GM12878 (cell line): ENCODE measurements around the gene TMEM236. TPM values are rescaled to one million over a fixed set of nuclear protein-coding genes. Genes with fewer than 3 reads are reported as not detected.

ENCODE experiments used
- ATAC-seq: fragments of 200-7000 bp; cut with Tn5 transposase; 3 replicates; pipeline ENCODE4 v1.9.1; 2020; ENCODE audit warnings: mild to moderate bottlenecking, moderate library complexity
- BruUV-seq: library from RNA; stranded (reverse); fragments of 400-500 nt; replicated peaks from 2 replicates; lab custom pipeline; 2021; lab: Mats Ljungman, UMichigan
- CTCF ChIA-PET: fragments of 300-600 bp; sonication (Branson Sonifier 250); formaldehyde crosslinking; extraction: SDS; loops from one replicate; lab custom pipeline; 2021; ENCODE audit warnings: inconsistent platforms; lab: Yijun Ruan, JAX
- POLR2A ChIA-PET: fragments of 350-600 bp; formaldehyde crosslinking; extraction: SDS; loops from one replicate; lab custom pipeline; 2021; ENCODE audit warnings: inconsistent platforms; lab: Charles Lee
- RAD21 ChIA-PET: fragments of 300-600 bp; sonication (Branson Sonifier 250); formaldehyde crosslinking; loops from one replicate; lab custom pipeline; 2023; ENCODE audit warnings: antibody characterized with exemption; ENCODE audit not compliant: unreplicated experiment; lab: Charles Lee
- SMC1A ChIA-PET: fragments of 300-600 bp; sonication (Branson Sonifier 250); formaldehyde crosslinking; loops from one replicate; lab custom pipeline; 2023; ENCODE audit not compliant: unreplicated experiment, uncharacterized antibody; lab: Charles Lee
- DNase-seq: peaks from one replicate; pipeline ENCODE4 v3.0.0-alpha.2; 2011; ENCODE audit warnings: low read depth, low spot score
- FAIRE-seq: peaks from 3 replicates; lab custom pipeline; 2011; peaks lifted over from hg19 to GRCh38; lab: Jason Lieb, UNC
- H2AFZ ChIP-seq: 2 replicates; pipeline ENCODE4 v1.6.0; 2011; ENCODE audit warnings: low read depth, low read length, control low read depth; ENCODE audit not compliant: control insufficient read depth
- H3K27ac ChIP-seq: 2 replicates; pipeline ENCODE4 v1.5.1; 2011; ENCODE audit warnings: control low read depth; ENCODE audit not compliant: control insufficient read depth, insufficient read depth
- H3K27me3 ChIP-seq, 2 experiments: replicated peaks in 1 of 2; 2 replicates each; pipeline versions ENCODE4 v1.6.0 to v1.6.1; 2011; ENCODE audit warnings: low read length in 1 of 2; ENCODE audit not compliant: control insufficient read depth in 2 of 2, insufficient read depth in 2 of 2
- H3K36me3 ChIP-seq, 2 experiments: 2 replicates each; pipeline ENCODE4 v1.5.1; 2011; ENCODE audit warnings: low read length in 1 of 2; ENCODE audit not compliant: control insufficient read depth in 2 of 2, insufficient read depth in 2 of 2
- H3K4me1 ChIP-seq: 2 replicates; pipeline ENCODE4 v1.6.1; 2011; ENCODE audit warnings: mild to moderate bottlenecking, low read length, moderate library complexity, mixed read lengths; ENCODE audit not compliant: control insufficient read depth, insufficient read depth
- H3K4me2 ChIP-seq: 2 replicates; pipeline ENCODE4 v1.6.0; 2011; ENCODE audit warnings: control low read depth; ENCODE audit not compliant: control insufficient read depth, insufficient read depth
- H3K4me3 ChIP-seq: fragments of 200-600 bp; sonication (generic); 2 replicates; pipeline ENCODE4 v1.5.1; 2016
- H3K79me2 ChIP-seq: 2 replicates; pipeline ENCODE4 v1.6.0; 2011; ENCODE audit warnings: low read length; ENCODE audit not compliant: control insufficient read depth, insufficient read depth
- H3K9ac ChIP-seq: 2 replicates; pipeline ENCODE4 v1.8.0; 2011; ENCODE audit warnings: low read length, control low read depth, mixed read lengths; ENCODE audit not compliant: control insufficient read depth, insufficient read depth
- H3K9me3 ChIP-seq: replicated peaks from 3 replicates; pipeline ENCODE4 v1.5.1; 2011; ENCODE audit warnings: mild to moderate bottlenecking, low read length; ENCODE audit not compliant: control insufficient read depth, insufficient read depth
- H4K20me1 ChIP-seq: 2 replicates; pipeline ENCODE4 v1.6.0; 2011; ENCODE audit not compliant: control insufficient read depth, insufficient read depth
- BACH1 ChIP-seq: fragments of 450-650 bp; IDR thresholded peaks from 2 replicates; pipeline ENCODE4 v1.6.1; 2017; ENCODE audit warnings: mild to moderate bottlenecking, borderline replicate concordance
- BCL3 ChIP-seq: IDR thresholded peaks from 2 replicates; pipeline ENCODE4 v1.6.1; 2011; ENCODE audit warnings: borderline replicate concordance, low read depth, mild to moderate bottlenecking, moderate library complexity, low read length; ENCODE audit not compliant: insufficient read depth, poor library complexity, severe bottlenecking
- BMI1 ChIP-seq: fragments of 450-650 bp; IDR thresholded peaks from 2 replicates; pipeline ENCODE4 v1.6.1; 2016; ENCODE audit warnings: mild to moderate bottlenecking, moderate library complexity, borderline replicate concordance
- E2F8 ChIP-seq: fragments of 450-650 bp; IDR thresholded peaks from 2 replicates; pipeline ENCODE4 v1.6.1; 2018; ENCODE audit warnings: mild to moderate bottlenecking, low read depth, moderate library complexity; ENCODE audit not compliant: partially characterized antibody
- SRF ChIP-seq, 2 experiments: IDR thresholded peaks; 2 replicates each; pipeline ENCODE4 v1.6.1; 2011; ENCODE audit warnings: low read depth in 2 of 2, low read length in 2 of 2, mild to moderate bottlenecking in 1 of 2, moderate library complexity in 1 of 2
- SUPT20H ChIP-seq: IDR thresholded peaks from 2 replicates; pipeline ENCODE4 v1.6.1; 2011; ENCODE audit warnings: low read depth, mild to moderate bottlenecking, low read length, moderate library complexity, borderline replicate concordance; ENCODE audit not compliant: control insufficient read depth
- WGBS: methylation state at CpG from one replicate; pipeline ENCODE4 v1.1.6; 2016; ENCODE audit warnings: low lambda C conversion rate; ENCODE audit not compliant: insufficient replicate concordance, insufficient coverage; ENCODE audit errors: missing lambda C conversion rate; 5-methylcytosine and 5-hydroxymethylcytosine counted together
- in situ Hi-C: fragments of 300-500 bp; cut with MboI; formaldehyde crosslinking; loops from 9 replicates; pipeline ENCODE4 v1.14.3; 2018; ENCODE audit warnings: mixed read lengths
- intact Hi-C: fragments of 100-400 bp; cut with micrococcal nuclease; formaldehyde crosslinking; loops from one replicate; pipeline ENCODE4 v1.14.2; 2022; ENCODE audit not compliant: unreplicated experiment
- polyA plus RNA-seq, 11 experiments: library from polyadenylated mRNA; depleted of rRNA in 4 of 11; unstranded in 6 of 11; stranded (reverse) in 5 of 11; fragments of >200 nt; fragmentation: Nextera tagmentation in 4 of 11; fragmentation: Illumina TruSeq in 1 of 11; extraction: Ambion mirVana in 4 of 11; extraction: Trizol in 1 of 11; gene quantifications; 1 replicate in 1 of 11; 2 replicates in 10 of 11; pipeline versions ENCODE4 v1.2.1 to v1.2.3, GENCODE V29; 2011 to 2016; ENCODE audit warnings: inconsistent platforms in 2 of 11, missing spikeins in 2 of 11, low read depth in 1 of 11
- total RNA-seq, 4 experiments: library from RNA; depleted of rRNA in 3 of 4; stranded (reverse); fragments of >200 nt in 3 of 4; fragmentation: Illumina TruSeq in 1 of 4; extraction: Trizol in 1 of 4; gene quantifications; 2 replicates each; pipeline versions ENCODE4 v1.2.1 to v1.2.3, GENCODE V29; 2013 to 2021

The TMEM236 gene
- total and polyA plus RNA-seq, 10 of the 15 experiments (the other 5 are each of a cell fraction or from before 2014, with no cell fraction given) = 0.03 TPM; not detected in 9

- no peak for TF ChIP-seq E2F8
Observed at GRCh38 chr10:17725703-17726102, 26.3 kb upstream of the TMEM236 start (continued).

- no peaks in the 10 kb centered on the region for H4K20me1 ChIP-seq
- in situ Hi-C loops = loop anchor here (25.0 kb wide), 1 partner anchor 892 kb away; no protein-coding TSS in a partner anchor
- no peak for DNase-seq
- no peak overlapping the region for H3K4me3 ChIP-seq
- CTCF ChIA-PET = no interaction called here
- SMC1A ChIA-PET = interaction anchor here (1.3 kb wide), 1 partner anchor 24 kb away, joined by 3 read pairs; no protein-coding TSS in a partner anchor
- no TSS peak for BruUV-seq
- no peak for TF ChIP-seq BCL3
- TF ChIP-seq SUPT20H = no peak
- no peak for TF ChIP-seq SRF (IDR thresholded peaks at IDR 0.05; ENCODE audit: low read depth in 2 of 2, low read length in 2 of 2)
- TF ChIP-seq BMI1 = no peak
- no peak for TF ChIP-seq BACH1
- no peaks in the 10 kb centered on the region for H3K79me2 ChIP-seq
- FAIRE-seq = no peak
- 100% methylated on average over 6 of the region's 6 CpGs for WGBS
- H3K4me2 ChIP-seq = no peak overlapping the region
- H3K27me3 ChIP-seq = no peaks in the 10 kb centered on the region
- intact Hi-C loops = no loop called here
- H3K9me3 ChIP-seq = no peaks in the 10 kb centered on the region
- no peak overlapping the region for H3K27ac ChIP-seq
- H3K9ac ChIP-seq = no peak overlapping the region
- H2AFZ ChIP-seq = no peak overlapping the region
- RAD21 ChIA-PET = no interaction called here
- H3K36me3 ChIP-seq = no peaks in the 10 kb centered on the region
- ATAC-seq = no peak
- POLR2A ChIA-PET = no interaction called here
- no peaks in the 10 kb centered on the region for H3K4me1 ChIP-seq
Observed at GRCh38 chr10:17729630-17730029, 22.4 kb upstream of the TMEM236 start.
